Inflammatory macrophage treated with lipopolysaccharide for 1 hour (primary cell): ENCODE data around the gene SEZ6.

ENCODE experiments used
- DNase-seq, 2 donors: peaks; one replicate each; pipeline ENCODE4 v3.0.0-alpha.2; 2020 to 2022

Gene SEZ6

GRCh38 chr17:28972437-28972836, 33.4 kb downstream of the SEZ6 start:
- DNase-seq, result no peak

- no peak for DNase-seq
These were observed 35.0 kb downstream of the SEZ6 start for GRCh38 chr17:28970879-28971278.

GRCh38 chr17:28969706-28970393, 36.0 kb downstream of the SEZ6 start:
- DNase-seq, result no peak

GRCh38 chr17:28968914-28969295, 36.9 kb downstream of the SEZ6 start:
- DNase-seq, result no peak

- DNase-seq, result no peak
These were observed 37.5 kb downstream of the SEZ6 start for GRCh38 chr17:28968231-28968913.

GRCh38 chr17:28967221-28968135, 38.4 kb downstream of the SEZ6 start:
- peak in 1 of 2 donors; percentile 29 for DNase-seq

- no peak for DNase-seq
These were observed 42.0 kb downstream of the SEZ6 start for GRCh38 chr17:28963841-28964240.

GRCh38 chr17:28963055-28963611, 42.7 kb downstream of the SEZ6 start:
- DNase-seq, result no peak

- no peak for DNase-seq
These were observed 44.4 kb downstream of the SEZ6 start for GRCh38 chr17:28961391-28961790.

- DNase-seq, result no peak
These were observed 45.4 kb downstream of the SEZ6 start for GRCh38 chr17:28960256-28961061.

GRCh38 chr17:28959471-28959871, 46.4 kb downstream of the SEZ6 start:
- no peak for DNase-seq

GRCh38 chr17:28958820-28959455, 46.9 kb downstream of the SEZ6 start:
- DNase-seq, result no peak

- DNase-seq, result no peak
These were observed 47.9 kb downstream of the SEZ6 start for GRCh38 chr17:28957992-28958355.

- DNase-seq, result no peak
These were observed 48.4 kb downstream of the SEZ6 start for GRCh38 chr17:28957277-28957991.

GRCh38 chr17:28956861-28957260, 49.0 kb downstream of the SEZ6 start:
- no peak for DNase-seq

GRCh38 chr17:28956112-28956511, 49.7 kb downstream of the SEZ6 start:
- DNase-seq, result no peak

- no peak for DNase-seq
These were observed 50.4 kb downstream of the SEZ6 start for GRCh38 chr17:28955408-28955807.

GRCh38 chr17:28954886-28955285, 50.9 kb downstream of the SEZ6 start:
- no peak for DNase-seq

- peak in 1 of 2 donors; percentile 57 for DNase-seq
These were observed 52.3 kb downstream of the SEZ6 start for GRCh38 chr17:28953444-28954118.
